Measurements from ENCODE around the gene SMYD3. TPM values are rescaled to one million over a fixed set of nuclear protein-coding genes. Genes with fewer than 3 reads are reported as not detected.

The SMYD3 gene
- total and polyA plus RNA-seq, 9 of the 15 experiments (the other 6 are each of a cell fraction or from before 2014, with no cell fraction given): 128 to 440 (median 197) TPM

DNA sequence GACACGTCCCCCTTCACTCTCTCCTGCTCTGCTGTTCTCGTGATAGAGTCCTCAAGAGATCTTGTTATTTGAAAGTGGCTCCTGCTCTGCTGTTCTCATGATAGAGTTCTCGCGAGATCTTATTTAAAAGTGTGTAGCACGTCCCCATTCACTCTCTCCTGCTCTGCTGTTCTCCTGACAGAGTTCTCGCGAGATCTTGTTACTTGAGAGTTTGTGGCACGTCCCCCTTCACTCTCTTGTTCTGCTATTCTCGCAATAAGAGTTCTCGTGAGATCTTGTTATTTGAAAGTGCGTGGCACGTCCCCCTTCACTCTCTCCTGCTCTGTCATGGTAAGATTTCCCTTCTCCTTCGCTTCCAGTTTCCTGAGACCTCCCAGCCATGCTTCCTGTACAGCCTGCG lies 47.9 kb downstream of the SMYD3 start:
- intact Hi-C loops (cut with micrococcal nuclease): no loop called here
- H3K4me2 ChIP-seq (ENCODE audit: insufficient read depth, low read length): no peak overlapping the region
- H3K4me1 ChIP-seq (replicated peaks in 1 of 2; ENCODE audit: control insufficient read depth in 2 of 2, insufficient read depth in 2 of 2, low read length in 2 of 2): 0 out of 5 replicates have a peak, but pooled peaks cover 0 to 3% of the 10 kb centered on the region in 2 experiments
- ATAC-seq: no peak
- in situ Hi-C loops (cut with MboI): no loop called here
- ChIA-PET CTCF (ENCODE audit: low intra/inter-chr PET ratio) (no interaction called here), POLR2A (no interaction called here)
- no peak overlapping the region for H3K9ac ChIP-seq (ENCODE audit: insufficient read depth in 1 of 2, low read depth in 2 of 2, low read length in 2 of 2)
- H3K27ac ChIP-seq (ENCODE audit: extremely low read depth, low read depth, low read length): no peak overlapping the region
- TF ChIP-seq SMARCC2 (IDR thresholded peaks at IDR 0.05; ENCODE audit: low read depth) (no peak), FOXK1 (CRISPR knock-in tag; IDR thresholded peaks at IDR 0.05; ENCODE audit: borderline replicate concordance) (0 out of 2 replicates have a peak, but pooled peaks have one; percentile 55)
- BruUV-seq (replicated peaks): no TSS peak
- no peaks in the 10 kb centered on the region for H3K9me1 ChIP-seq (ENCODE audit: control insufficient read depth, insufficient read depth, low read length)
- H3K9me3 ChIP-seq (replicated peaks; ENCODE audit: control insufficient read depth, insufficient read depth, low read depth, low read length): no peaks in the 10 kb centered on the region
- no peaks in the 10 kb centered on the region for H4K20me1 ChIP-seq (replicated peaks; ENCODE audit: control insufficient read depth, insufficient read depth, low read length)
- DNase-seq (ENCODE audit: extremely low read depth in 1 of 4, low spot score in 3 of 4): no peak
- H3K27me3 ChIP-seq (ENCODE audit: control insufficient read depth in 2 of 2, insufficient read depth in 2 of 2, low read length in 2 of 2): no peaks in the 10 kb centered on the region; a peak in 1 of 5 replicates
- WGBS (ENCODE audit: insufficient coverage, low coverage, missing lambda C conversion rate): 84% methylated on average over 14 of the region's 14 CpGs
- no peaks in the 10 kb centered on the region for H3K36me3 ChIP-seq (ENCODE audit: control insufficient read depth, insufficient read depth, low read length)
- H2AFZ ChIP-seq (ENCODE audit: low read depth, low read length): no peak overlapping the region
- H3K4me3 ChIP-seq: no peak overlapping the region
- FAIRE-seq: no peak
- H3K79me2 ChIP-seq (ENCODE audit: control insufficient read depth, insufficient read depth, low read length): no peaks in the 10 kb centered on the region

DNA sequence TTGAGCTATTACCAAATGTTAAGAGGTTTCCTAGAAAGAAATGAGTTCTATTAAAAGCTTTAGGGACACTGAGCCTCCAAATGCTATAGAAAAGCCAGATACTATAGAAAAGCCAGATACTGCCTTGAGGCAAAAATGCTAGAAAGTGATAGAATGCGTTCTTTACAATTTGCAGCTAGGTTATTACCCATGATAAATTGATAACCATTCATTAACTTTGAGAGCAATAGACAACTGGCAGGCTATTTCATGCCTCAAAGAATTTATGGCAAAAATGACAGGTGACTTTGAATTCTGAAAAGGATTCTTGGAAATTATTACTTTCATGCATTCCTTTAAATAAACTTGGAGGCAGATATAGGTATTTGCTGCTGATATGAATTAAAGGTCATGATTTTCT lies 51.6 kb downstream of the SMYD3 start:
- no peak overlapping the region for H3K4me3 ChIP-seq
- H3K4me2 ChIP-seq (ENCODE audit: insufficient read depth, low read length): no peak overlapping the region
- no peak overlapping the region for H2AFZ ChIP-seq (ENCODE audit: low read depth, low read length)
- CTCF ChIA-PET (ENCODE audit: low intra/inter-chr PET ratio): no interaction called here
- POLR2A ChIA-PET: interaction anchor here (0.6 to 1.3 kb wide), 3 partner anchors 10 to 349 kb away, joined by 3 read pairs; no protein-coding TSS in a partner anchor
- H3K9me1 ChIP-seq (ENCODE audit: control insufficient read depth, insufficient read depth, low read length): no peaks in the 10 kb centered on the region
- H3K36me3 ChIP-seq (ENCODE audit: control insufficient read depth, insufficient read depth, low read length): no peaks in the 10 kb centered on the region
- FAIRE-seq: no peak
- DNase-seq (ENCODE audit: extremely low read depth in 1 of 4, low spot score in 3 of 4): no peak
- no TSS peak for BruUV-seq (replicated peaks)
- WGBS (ENCODE audit: insufficient coverage, low coverage, missing lambda C conversion rate): 57% methylated on average over 1 of the region's 1 CpG
- ATAC-seq: no peak
- H3K9me3 ChIP-seq (replicated peaks; ENCODE audit: control insufficient read depth, insufficient read depth, low read depth, low read length): no peaks in the 10 kb centered on the region
- intact Hi-C loops (cut with micrococcal nuclease): no loop called here
- in situ Hi-C loops (cut with MboI): no loop called here
- H3K27ac ChIP-seq (ENCODE audit: extremely low read depth, low read depth, low read length): no peak overlapping the region
- no peaks in the 10 kb centered on the region for H4K20me1 ChIP-seq (replicated peaks; ENCODE audit: control insufficient read depth, insufficient read depth, low read length)
- H3K9ac ChIP-seq (ENCODE audit: insufficient read depth in 1 of 2, low read depth in 2 of 2, low read length in 2 of 2): no peak overlapping the region
- H3K4me1 ChIP-seq (replicated peaks in 1 of 2; ENCODE audit: control insufficient read depth in 2 of 2, insufficient read depth in 2 of 2, low read length in 2 of 2): 0 out of 5 replicates have a peak, but pooled peaks cover 0 to 3% of the 10 kb centered on the region in 2 experiments
- no peaks in the 10 kb centered on the region for H3K79me2 ChIP-seq (ENCODE audit: control insufficient read depth, insufficient read depth, low read length)
- no peaks in the 10 kb centered on the region; a peak in 1 of 5 replicates for H3K27me3 ChIP-seq (ENCODE audit: control insufficient read depth in 2 of 2, insufficient read depth in 2 of 2, low read length in 2 of 2)
- no peak for TF ChIP-seq NR3C1 (CRISPR knock-in tag; IDR thresholded peaks at IDR 0.05)
- TF ChIP-seq MCM2 (IDR thresholded peaks at IDR 0.05; ENCODE audit: low read depth): no peak
- TF ChIP-seq FOXM1 (IDR thresholded peaks at IDR 0.05; ENCODE audit: low read depth): no peak
- TF ChIP-seq FOXM1 (CRISPR knock-in tag; IDR thresholded peaks at IDR 0.05; ENCODE audit: low read depth): no peak
- no peak for TF ChIP-seq NR1H2 (CRISPR knock-in tag; IDR thresholded peaks at IDR 0.05)
- TF ChIP-seq ZNF133 (CRISPR knock-in tag; IDR thresholded peaks at IDR 0.05): no peak
- no peak for TF ChIP-seq CHCHD3 (CRISPR knock-in tag; IDR thresholded peaks at IDR 0.05)
- no peak for TF ChIP-seq SNIP1 (IDR thresholded peaks at IDR 0.05; ENCODE audit: low read depth)
- TF ChIP-seq, protein P1, sequence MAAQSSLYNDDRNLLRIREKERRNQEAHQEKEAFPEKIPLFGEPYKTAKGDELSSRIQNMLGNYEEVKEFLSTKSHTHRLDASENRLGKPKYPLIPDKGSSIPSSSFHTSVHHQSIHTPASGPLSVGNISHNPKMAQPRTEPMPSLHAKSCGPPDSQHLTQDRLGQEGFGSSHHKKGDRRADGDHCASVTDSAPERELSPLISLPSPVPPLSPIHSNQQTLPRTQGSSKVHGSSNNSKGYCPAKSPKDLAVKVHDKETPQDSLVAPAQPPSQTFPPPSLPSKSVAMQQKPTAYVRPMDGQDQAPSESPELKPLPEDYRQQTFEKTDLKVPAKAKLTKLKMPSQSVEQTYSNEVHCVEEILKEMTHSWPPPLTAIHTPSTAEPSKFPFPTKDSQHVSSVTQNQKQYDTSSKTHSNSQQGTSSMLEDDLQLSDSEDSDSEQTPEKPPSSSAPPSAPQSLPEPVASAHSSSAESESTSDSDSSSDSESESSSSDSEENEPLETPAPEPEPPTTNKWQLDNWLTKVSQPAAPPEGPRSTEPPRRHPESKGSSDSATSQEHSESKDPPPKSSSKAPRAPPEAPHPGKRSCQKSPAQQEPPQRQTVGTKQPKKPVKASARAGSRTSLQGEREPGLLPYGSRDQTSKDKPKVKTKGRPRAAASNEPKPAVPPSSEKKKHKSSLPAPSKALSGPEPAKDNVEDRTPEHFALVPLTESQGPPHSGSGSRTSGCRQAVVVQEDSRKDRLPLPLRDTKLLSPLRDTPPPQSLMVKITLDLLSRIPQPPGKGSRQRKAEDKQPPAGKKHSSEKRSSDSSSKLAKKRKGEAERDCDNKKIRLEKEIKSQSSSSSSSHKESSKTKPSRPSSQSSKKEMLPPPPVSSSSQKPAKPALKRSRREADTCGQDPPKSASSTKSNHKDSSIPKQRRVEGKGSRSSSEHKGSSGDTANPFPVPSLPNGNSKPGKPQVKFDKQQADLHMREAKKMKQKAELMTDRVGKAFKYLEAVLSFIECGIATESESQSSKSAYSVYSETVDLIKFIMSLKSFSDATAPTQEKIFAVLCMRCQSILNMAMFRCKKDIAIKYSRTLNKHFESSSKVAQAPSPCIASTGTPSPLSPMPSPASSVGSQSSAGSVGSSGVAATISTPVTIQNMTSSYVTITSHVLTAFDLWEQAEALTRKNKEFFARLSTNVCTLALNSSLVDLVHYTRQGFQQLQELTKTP (IDR thresholded peaks at IDR 0.05; ENCODE audit: low read depth in 1 of 2, partially characterized antibody in 2 of 2): no peak
- no peak for TF ChIP-seq SRF (CRISPR knock-in tag; IDR thresholded peaks at IDR 0.05)
- no peak for TF ChIP-seq HMG20B (CRISPR knock-in tag; IDR thresholded peaks at IDR 0.05)
- no peak for TF ChIP-seq MAFF (IDR thresholded peaks at IDR 0.05; ENCODE audit: low read length)
- no peak for TF ChIP-seq POLR2G (IDR thresholded peaks at IDR 0.05; ENCODE audit: low read depth, low read length)

Measured in K562 (cell line).